OCI-M2 (cell line): ENCODE measurements around the gene PSMA5.

ENCODE experiments used
- DNase-seq: peaks from one replicate; lab custom pipeline; 2025; ENCODE audit not compliant: unreplicated experiment; lab: John Stamatoyannopoulos, UW

PSMA5 gene

DNA sequence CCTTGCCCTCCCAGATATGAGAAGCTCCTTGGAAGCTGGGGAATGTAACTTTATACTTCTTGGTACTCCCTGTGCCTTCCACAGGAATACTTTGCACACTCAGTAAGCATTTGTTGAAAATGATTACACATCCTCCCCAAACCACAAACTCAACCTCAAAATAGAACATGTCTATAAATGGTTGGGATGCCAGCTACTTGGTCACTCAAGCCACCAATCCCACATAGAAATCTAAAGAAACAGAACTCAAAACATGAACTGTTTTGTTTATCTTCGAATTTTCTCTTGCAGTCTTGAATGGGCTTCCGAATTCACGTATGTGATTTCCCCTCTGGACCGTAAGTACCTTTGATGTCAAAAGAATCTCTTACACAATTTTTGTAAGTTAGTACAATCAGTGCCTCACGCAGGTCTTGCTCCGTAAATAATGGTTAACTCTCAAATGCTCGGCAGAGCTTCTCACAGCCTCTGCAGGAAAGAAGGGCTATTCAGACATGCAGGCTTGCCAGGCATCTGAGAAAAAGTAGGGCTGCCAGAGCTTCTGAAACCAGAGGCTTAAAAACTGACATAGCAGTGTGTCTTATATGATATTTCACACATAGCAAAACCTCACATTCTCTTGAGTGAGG is 55.4 kb downstream of the PSMA5 start:
- no peak for DNase-seq

DNA sequence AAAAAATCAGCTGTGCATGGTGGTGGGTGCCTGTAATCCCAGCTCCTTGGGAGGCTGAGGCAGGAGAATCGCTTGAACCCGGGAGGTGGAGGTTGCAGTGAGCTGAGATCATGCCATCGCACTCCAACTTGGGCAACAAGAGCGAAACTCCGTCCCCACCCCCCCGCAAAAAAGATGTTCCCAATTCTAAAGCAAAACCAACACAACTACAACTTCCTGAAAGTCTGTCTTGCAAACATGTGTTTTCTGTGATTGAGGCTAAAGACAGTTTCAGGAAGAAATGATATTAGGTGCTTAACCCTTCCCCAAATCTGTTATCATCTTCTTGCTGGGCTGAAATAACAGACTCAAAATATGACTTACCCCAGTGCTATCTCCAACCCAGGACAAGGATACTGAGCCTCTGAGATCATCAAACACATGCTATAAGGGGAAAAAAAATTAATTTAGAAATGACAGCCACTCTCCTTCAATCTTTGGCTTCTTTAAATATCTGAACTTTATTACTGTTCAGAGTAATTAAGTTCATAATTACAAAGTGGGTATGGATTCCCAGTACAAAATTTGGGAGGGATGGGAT is 57.0 kb downstream of the PSMA5 start:
- DNase-seq = no peak

DNA sequence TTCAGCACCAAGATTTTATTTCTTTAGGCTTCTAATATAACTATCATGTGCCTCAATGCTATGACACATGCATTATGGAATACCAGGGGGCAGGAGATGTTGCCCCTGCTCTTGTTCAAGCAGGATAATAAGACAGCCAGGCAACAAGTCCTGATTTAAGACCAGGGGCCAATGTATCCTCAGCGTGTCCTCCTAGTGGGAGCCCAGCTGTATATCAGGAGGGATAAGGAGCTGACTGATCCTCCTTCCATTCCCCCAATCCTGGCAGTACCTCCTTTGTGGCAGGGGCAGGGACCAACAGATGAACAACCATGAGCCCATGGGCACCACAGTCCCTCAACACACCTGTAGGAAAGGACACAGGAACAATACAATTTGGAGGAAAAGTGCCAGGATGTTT is 57.8 kb downstream of the PSMA5 start:
- no peak for DNase-seq

DNA sequence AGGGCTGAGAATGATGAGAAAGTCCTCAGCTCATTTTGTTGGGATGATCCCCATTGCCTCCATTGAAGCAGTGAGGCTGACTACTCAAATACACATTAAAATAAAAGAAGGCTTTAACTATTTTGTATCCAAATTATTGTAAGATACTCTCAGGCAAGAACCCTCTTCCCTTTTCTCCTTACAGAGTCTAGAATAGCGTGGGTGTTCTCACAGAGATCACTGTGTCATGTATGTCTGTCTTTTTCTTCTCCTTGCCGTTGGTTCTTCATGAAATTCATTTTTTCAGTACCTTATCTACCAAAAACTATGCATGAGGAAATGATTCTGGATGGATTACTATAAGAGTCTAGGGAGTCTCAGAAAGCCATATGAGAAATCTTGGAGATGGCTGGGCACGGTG is 58.6 kb downstream of the PSMA5 start:
- DNase-seq = no peak

DNA sequence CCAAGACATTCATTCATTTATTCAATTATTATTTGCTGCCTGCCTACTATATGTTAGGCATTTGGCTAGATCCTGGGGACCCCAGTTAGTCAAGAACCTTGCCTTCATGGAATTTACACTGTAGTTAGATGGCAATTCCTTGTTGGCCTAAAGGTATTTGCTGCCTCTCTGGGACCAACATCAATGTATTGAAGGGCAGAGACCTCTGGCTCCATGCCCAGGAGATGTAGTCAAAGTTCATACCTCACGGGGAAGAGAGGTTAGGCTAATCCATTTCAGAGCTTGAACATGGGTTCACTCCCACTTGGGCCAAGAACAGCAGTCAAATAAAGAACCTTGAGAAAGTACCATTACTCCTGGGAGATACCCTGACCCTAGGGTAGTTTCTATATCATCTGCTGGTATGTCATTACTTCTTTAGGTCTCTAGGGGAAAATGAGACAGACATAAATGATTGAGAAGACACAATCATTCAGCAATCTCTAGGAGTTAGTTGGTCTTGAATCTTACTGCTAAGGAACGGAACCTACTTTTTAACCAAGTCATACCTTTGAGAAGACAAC is 60.5 kb downstream of the PSMA5 start:
- no peak for DNase-seq

DNA sequence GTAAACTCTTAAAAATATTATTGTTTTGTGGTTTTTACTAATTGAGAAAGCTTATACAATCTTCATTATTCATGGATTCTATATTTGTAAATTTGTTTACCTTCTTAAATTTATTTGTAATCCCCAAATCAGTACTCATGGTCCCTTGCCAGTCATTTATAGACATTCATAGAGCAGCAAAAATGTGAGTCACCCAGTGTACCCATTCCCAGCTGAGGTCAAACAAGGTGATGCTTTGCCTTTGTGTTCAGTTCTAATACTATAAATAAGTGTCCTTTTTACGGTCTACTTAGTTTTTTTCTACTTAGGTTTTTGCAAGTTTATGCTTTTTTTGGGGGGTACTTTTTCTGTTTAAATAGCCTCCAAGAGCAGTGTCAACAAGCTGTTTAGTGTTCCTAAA is 64.6 kb downstream of the PSMA5 start:
- no peak for DNase-seq

DNA sequence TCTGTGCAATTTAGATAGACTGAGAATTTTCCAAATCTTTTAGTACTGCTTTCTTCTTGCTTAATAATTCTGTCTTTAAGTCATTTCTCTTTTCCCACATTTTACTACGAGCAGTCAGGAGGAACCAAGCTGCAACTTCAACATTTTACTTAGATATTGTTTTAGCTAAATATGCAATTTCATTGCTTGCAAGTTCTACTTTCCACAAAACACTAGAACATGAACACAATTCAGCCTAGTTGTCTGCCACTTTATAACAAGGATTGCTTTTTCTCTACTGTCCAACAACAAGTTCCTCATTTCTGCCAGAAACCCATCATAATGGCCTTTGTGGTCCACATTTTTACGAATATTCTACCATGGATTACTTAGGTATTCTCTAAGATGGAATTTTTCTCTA is 65.2 kb downstream of the PSMA5 start:
- no peak for DNase-seq

DNA sequence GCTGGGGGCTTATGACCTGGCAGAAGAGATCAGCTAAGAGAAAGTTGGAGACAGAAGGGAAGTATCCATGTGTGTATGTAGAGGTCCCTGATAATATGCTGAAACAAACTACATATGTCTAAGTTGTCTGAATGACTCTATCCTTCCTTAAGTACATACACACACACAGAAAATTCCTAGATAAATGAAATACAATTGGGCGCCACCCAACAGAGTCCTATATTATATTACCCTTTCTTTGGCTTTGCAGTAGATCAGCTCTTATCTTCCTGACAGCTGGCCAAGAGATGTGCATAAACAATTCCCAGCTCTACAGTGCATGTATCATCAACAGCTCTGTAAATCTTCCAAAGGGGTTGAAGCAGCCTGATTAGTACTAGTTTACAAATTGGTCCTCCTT is 68.6 kb downstream of the PSMA5 start:
- DNase-seq = no peak

DNA sequence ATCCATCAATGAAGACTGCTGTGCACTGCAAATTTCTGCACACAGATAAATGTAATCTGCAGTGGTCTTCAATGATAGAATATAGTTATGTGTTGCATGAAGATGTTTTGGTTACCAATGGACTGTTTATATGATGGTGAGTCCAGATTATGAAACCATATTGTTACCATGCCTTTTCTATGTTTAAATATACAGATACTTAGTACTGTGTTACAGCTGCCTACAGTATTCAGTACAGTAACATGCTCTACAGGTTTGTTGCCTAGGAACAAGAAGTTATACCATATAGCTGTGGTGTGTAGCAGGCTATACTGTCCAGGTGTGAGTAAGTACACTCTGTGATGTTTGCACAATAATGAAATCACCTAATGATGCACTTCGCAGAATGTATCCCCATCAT is 69.3 kb downstream of the PSMA5 start:
- DNase-seq = no peak

DNA sequence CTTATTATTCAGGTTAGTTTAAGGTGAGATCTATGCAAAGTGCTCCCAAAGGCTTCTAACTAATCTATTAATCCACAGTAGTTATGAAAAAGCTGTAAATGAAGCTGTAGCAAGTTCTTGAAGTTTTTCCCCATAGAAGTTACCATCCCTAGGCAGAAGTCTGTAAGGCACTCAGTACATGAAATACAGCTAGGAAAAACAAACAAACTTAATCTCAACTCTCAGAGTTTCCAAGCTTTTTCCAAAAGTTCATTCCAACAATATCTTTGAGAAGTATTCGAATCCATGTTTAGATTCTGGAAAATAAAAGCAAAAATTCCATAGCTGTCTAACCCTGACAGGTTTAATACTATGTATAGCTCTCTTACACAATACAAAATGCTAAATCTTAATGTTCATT is 69.7 kb downstream of the PSMA5 start:
- DNase-seq = no peak

DNA sequence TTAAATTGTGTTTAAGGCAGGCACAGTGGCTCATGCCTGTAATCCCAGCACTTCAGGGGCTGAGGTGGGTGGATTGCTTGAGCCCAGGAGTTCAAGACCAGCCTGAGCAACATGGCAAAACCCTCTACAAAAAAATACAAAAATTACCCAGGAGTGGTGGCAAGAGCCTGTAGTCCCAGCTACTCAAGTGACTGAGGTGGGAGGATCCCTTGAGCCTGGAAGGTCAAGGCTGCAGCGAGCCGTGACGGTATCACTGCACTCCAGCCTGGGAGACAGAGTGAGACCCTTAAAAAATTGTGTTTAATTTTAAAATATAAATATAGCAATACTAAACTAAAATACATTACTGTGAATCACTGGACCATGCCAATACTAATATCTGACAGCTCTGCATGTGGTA is 71.3 kb downstream of the PSMA5 start:
- DNase-seq = no peak

DNA sequence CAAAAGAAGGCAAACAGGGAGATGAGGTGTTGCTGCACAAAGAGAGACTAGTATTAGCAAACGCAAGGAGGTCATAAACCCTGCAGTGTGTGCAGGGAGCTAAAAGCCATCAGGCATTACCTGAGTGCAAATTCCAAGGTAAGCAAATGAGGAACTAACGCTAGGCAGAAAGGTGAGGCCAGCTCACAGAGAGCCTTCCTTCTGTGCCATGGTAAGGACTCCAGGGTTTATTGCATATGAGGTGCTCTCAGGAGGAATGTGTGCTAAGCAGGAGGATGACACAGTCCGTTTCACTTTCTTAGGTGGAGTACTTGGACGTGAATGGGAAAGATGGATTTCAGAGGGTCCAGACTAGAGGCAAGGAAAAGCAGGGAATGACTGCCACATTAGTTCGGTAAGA is 74.8 kb downstream of the PSMA5 start:
- no peak for DNase-seq

DNA sequence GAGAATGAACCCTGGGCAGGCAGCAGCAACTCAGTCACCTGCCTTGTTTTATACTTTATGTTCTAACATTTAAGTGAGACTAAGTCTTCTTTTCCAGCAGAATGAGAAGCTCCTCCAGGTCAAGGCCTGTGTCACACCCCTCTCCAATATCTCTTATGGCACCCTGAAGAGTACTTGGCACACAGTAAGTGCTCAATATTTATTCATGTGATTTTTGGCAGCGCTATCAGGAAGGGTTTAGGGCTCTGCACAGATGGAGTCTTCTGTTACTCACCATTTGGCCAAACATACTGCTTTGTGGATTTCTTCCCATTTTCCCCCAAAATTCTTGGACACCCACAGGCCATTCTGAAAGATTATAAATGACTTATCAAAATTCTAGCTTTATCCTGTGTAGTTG is 75.6 kb downstream of the PSMA5 start:
- no peak for DNase-seq

DNA sequence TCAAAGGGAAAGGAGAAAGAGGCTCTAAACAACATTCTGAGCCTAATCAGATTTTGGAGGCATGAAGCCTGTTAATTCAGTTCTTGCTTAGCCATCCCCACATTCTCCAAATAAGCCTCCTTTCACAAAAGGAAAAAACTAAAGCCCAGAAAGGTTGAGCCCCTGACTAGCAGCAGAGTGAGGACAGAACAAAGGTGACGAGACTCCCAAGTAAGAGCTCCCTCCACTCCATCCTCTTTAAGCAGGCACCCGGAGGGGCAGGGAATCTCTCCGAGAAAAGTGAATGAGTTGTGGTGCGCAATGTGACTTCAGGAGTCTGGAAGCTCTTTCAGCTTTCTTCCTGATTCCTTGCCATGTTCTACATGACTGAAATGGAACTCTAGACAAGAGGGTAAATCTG is 76.1 kb downstream of the PSMA5 start:
- no peak for DNase-seq
